ENCODE data around the gene FUT7.

Gene FUT7

DNA sequence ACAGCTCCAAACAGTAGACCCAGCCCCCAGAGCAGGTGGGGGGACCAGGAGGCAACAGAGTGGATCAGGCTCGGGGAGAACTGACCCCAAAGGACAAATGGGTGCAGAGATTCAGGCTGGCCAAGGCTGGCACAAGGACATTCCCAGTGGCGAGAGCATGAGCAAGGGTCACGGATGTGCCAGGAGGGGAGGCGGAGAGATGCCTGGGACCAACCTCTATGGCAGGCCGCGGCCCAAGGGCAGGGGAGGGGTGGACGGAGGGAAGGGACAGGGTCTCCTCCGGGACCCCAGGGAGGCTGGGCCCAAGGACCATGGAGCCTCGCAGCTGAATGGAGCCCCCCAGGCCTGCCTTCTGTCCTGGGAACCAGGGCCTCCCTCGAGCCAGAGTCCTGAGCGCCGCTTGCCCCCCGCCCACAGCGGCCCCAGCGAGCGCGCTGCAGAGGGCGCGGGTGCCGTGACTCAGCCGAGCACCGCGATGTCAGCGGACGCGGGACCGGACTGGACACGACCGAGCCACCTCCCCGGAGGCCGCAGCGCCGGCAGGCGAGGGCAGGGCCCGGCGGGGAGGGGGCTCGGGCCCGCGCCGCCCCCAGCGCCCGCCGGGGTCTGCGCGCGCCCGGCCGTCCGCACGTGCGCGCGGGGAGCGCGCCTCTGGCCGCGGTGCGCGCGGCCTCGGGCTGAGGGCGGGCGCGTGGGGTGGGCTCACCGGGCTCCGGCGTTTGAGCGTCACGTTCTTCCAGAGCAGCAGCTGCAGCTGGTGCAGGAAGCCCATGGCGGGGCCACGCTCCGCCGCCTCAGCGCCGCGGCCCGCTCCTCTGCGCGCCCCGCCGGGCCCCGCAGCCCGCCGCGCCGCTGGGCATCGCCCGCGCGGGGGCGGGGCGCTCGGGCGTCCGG is 4.3 kb downstream of the FUT7 start, which contains the start of gene ABCA2:
TSS of gene ABCA2 (minus strand) at position 869 of the 894 bp plus-strand sequence. CDS start at position 772, 97 bp downstream.
- in situ Hi-C loops (cut with HindIII; ENCODE audit: low sequenced_read_pairs): loop anchor here (25.0 kb wide), 1 partner anchor 240 kb away; the partner anchor contains the start of genes CCDC183 and TMEM141
- TF ChIP-seq CTCF (IDR thresholded peaks at IDR 0.05; ENCODE audit: low read depth, low read length, missing control alignments): no peak
- H3K4me3 ChIP-seq (ENCODE audit: low read depth, low read length): peak within 1 kb of the TSS; percentile 42
- no peak for DNase-seq (ENCODE audit: low read depth)

GRCh38 chr9:137026828-137027227 is 5.1 kb downstream of the FUT7 start:
- TF ChIP-seq CTCF (IDR thresholded peaks at IDR 0.05; ENCODE audit: low read depth, low read length, missing control alignments): no peak
- H3K4me3 ChIP-seq (ENCODE audit: low read depth, low read length): no peak overlapping the region
- no peak for DNase-seq (ENCODE audit: low read depth)
- in situ Hi-C loops (cut with HindIII; ENCODE audit: low sequenced_read_pairs): loop anchor here (25.0 kb wide), 1 partner anchor 240 kb away; the partner anchor contains the start of genes CCDC183 and TMEM141

GRCh38 chr9:137026384-137026783 is 5.5 kb downstream of the FUT7 start:
- no peak for TF ChIP-seq CTCF (IDR thresholded peaks at IDR 0.05; ENCODE audit: low read depth, low read length, missing control alignments)
- in situ Hi-C loops (cut with HindIII; ENCODE audit: low sequenced_read_pairs): loop anchor here (25.0 kb wide), 1 partner anchor 239 kb away; the partner anchor contains the start of genes CCDC183 and TMEM141
- H3K4me3 ChIP-seq (ENCODE audit: low read depth, low read length): no peak overlapping the region
- DNase-seq (ENCODE audit: low read depth): no peak

- no peak for DNase-seq (ENCODE audit: low read depth)
- H3K4me3 ChIP-seq (ENCODE audit: low read depth, low read length): no peak overlapping the region
- no peak for TF ChIP-seq CTCF (IDR thresholded peaks at IDR 0.05; ENCODE audit: low read depth, low read length, missing control alignments)
- in situ Hi-C loops (cut with HindIII; ENCODE audit: low sequenced_read_pairs): loop anchor here (25.0 kb wide), 1 partner anchor 238 kb away; the partner anchor contains the start of genes CCDC183 and TMEM141
These were observed 6.3 kb downstream of the FUT7 start for GRCh38 chr9:137025517-137025966.

GRCh38 chr9:137023583-137023991 is 8.3 kb downstream of the FUT7 start:
- H3K4me3 ChIP-seq (ENCODE audit: low read depth, low read length): no peak overlapping the region
- in situ Hi-C loops (cut with HindIII; ENCODE audit: low sequenced_read_pairs): no loop called here
- no peak for DNase-seq (ENCODE audit: low read depth)
- TF ChIP-seq CTCF (IDR thresholded peaks at IDR 0.05; ENCODE audit: low read depth, low read length, missing control alignments): no peak

GRCh38 chr9:137023157-137023556 is 8.7 kb downstream of the FUT7 start:
- H3K4me3 ChIP-seq (ENCODE audit: low read depth, low read length): no peak overlapping the region
- no peak for DNase-seq (ENCODE audit: low read depth)
- in situ Hi-C loops (cut with HindIII; ENCODE audit: low sequenced_read_pairs): no loop called here
- TF ChIP-seq CTCF (IDR thresholded peaks at IDR 0.05; ENCODE audit: low read depth, low read length, missing control alignments): no peak

Data from astrocyte of the cerebellum (primary cell).